HG03439 (cell line): ENCODE results near the gene DPP10.

Experiments
- ATAC-seq: cut with Tn5 transposase; IDR thresholded peaks from one replicate; pipeline ENCODE4 v1.9.1; 2021; ENCODE audit warnings: mild to moderate bottlenecking, moderate library complexity; ENCODE audit not compliant: unreplicated experiment

The DPP10 gene

DNA sequence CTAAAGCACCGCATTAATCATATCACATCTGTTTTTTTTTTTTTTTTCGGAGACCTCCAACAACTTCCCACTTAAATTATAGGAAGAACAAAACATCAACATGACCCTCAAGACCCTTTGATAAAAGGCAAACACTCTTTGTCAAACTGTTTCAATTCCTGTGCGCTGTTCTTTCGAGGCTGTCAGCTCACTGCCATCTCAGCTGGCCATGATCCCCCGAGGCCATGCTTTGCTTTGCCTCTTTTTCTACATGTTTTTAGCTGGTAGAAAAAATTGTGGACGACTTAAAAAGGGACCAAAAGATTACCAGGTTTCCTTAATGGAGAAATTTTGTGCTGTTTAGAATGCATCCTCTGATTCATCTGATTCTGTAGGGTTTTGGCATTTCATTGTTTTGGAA lies 138.2 kb downstream of the DPP10 start:
- no peak for ATAC-seq

GRCh38 chr2:114598329-114598728 lies 155.9 kb downstream of the DPP10 start:
- ATAC-seq, result no peak

- no peak for ATAC-seq
These were observed 166.8 kb downstream of the DPP10 start for GRCh38 chr2:114609203-114609602.

DNA sequence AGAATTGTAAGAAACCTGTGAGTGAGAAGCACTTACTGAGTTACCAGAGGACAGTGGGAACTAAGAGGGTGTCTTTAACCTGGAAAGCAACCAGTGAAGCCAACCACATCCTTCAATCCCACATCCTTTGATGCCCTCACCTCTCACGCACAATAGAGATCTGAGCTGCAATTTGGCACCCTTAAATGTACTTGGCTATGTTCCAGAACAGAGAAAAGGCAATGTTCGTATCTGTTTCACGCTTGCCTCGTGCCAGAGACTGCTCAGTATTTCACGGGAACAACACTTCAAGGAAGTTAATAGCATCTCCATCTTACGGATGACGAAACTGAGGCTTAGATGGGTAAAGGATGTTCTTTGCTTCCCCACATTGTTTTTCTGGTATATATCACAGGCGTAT lies 167.4 kb downstream of the DPP10 start:
- ATAC-seq, result no peak

DNA sequence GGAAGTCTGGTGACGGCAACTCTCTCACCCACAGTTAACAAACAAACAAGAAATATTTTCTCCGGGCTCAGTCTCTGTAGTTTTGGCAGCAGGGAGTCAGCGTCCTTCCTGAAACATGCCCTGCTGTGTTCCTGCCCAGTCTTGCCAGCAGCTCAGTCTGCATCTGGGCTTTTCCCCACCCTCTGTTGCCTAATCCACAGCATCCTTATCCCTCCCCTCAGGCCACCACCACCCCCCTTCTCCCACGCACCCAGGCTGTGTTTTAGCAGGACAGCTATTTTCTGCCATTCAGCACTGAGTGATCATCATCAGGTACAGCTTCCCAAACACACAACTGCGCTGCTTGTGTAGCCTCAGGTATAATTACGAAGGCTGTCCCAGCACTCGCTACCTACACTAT lies 168.2 kb downstream of the DPP10 start:
- no peak for ATAC-seq

GRCh38 chr2:114614592-114614991 lies 172.2 kb downstream of the DPP10 start:
- no peak for ATAC-seq

DNA sequence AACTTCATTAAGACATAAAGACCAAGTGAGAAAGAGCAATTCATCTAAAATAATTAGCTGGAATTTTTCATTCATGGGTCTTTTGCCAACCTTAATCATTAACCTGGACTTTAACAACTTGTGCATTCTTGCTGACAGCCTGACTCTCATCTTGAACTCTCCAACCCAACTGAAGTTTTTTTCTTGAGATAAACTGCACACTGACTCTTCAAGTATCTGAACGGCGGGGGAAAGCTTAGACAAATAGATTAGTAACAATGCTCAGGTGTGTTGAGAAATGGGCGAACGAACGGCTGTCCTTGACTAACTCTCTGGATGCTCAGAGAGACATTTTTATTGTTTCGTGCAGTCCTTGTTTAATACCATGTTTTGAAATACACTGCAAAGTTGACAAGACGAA lies 186.0 kb downstream of the DPP10 start:
- ATAC-seq, result no peak

DNA sequence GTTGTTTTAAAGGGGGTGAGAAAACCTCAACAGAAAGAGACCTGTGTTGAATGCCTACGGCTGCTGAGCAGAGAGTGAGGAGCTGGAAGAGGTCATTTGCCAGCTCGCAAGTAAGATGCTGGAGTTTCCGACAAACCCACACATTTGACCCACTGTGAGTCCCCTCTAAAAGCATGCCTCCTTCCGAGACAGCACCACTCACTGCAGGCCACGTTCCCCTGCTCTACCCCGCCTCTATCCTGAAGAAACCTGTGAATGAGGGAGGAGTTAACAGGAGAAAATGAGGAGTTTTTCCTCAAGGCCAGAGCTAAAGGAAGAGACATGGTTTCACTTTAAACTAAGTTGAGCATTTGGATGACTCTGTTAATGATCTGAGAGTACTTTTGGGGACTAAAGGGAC lies 188.7 kb downstream of the DPP10 start:
- no peak for ATAC-seq

DNA sequence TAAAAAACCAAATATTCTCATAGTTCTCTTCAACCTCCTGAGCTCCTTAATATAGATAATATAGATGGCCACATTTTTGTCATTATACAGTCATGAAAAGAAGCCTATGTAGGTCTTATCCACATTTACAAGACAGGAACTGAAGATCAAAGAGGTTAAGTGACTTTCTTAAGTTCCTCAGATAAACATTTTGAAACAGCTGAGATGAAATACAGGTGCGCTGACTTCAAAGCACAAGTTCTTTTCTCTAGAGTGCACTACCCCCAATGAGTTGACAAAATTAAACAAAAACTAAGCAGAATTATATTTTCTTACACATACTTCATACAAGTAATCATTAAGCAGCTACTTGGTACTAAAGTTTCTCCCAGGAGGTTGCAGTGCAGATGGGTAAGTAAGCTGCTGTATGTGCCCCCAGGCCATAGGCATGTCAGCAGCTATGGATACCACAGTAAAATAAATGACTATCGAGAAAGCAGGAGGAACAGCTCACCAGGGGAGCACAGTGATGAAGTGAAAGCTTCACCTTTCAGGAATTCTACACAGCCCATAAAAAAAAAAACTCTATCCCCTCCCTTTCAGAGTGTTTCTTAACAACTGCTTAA lies 199.8 kb downstream of the DPP10 start:
- ATAC-seq, result no peak

- no peak for ATAC-seq
These were observed 200.6 kb downstream of the DPP10 start for GRCh38 chr2:114642988-114643553.

- ATAC-seq, result no peak
These were observed 209.5 kb downstream of the DPP10 start for GRCh38 chr2:114651933-114652332.

GRCh38 chr2:114659880-114660279 lies 217.4 kb downstream of the DPP10 start:
- ATAC-seq, result no peak

DNA sequence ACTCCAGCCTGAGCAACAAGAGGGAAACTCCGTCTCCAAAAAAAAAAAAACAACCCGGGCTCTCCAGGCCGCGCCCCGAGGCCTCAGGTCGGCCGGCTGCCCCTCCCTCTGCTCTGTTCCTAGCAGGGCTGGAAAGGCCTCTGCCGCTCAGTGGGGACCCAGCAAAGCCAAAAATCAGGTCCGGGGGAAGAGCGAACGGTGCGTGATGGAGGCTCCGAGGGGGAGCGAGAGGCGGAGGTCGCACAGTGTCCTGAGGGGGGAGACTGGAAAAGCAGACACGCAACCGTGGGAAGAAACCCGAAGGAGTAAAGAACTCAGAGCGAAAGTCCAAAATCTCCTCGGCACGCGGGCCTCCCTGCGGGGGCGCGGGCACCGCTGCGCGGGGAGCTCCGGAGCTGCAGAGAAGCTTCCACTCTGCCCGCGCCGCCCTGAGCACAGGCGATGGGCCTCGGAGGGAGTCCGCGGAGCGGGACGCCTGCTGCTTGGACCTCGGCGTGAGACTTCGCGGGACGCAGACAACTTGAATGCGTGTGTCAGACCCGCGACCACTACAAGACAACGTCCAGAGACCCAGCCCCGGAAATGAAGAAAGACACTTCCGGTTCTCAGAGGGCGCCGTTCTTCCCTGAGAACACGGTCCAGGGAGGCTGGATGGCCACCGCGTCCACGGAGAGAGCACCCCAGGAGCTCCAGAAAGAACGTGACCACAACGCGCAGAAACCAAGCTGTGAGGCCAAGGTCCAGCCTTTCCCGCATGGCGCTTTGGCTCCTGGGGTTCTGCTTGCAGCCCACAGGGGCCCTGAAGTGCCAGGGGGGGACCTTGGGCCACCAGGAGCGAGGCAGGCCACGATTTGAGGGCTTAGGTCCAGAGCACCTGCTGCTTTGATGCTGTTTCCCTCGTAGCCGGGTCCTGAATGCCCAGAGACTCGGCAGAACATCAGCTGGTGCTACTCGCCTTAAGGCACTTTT lies 219.8 kb downstream of the DPP10 start:
- no peak for ATAC-seq

DNA sequence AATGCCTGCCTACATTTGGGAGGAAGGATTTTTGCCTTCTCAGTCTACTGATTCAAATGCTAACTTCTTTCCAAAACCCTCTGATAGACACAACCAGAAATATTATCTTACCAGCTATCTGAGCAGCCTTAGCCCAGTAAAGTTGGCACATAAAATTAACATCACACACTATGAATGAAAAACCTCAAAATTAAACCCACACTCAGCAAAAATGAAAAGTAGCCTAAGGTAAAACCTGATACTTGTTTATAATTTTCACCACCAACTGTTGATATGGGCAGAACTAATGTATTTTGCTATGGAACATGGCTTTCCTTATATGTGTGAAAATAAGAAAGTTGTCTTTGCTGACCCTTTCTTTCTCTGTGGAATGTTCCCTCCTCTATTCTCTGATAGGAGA lies 226.0 kb downstream of the DPP10 start:
- ATAC-seq, result no peak

GRCh38 chr2:114683251-114683650 lies 240.8 kb downstream of the DPP10 start:
- no peak for ATAC-seq

DNA sequence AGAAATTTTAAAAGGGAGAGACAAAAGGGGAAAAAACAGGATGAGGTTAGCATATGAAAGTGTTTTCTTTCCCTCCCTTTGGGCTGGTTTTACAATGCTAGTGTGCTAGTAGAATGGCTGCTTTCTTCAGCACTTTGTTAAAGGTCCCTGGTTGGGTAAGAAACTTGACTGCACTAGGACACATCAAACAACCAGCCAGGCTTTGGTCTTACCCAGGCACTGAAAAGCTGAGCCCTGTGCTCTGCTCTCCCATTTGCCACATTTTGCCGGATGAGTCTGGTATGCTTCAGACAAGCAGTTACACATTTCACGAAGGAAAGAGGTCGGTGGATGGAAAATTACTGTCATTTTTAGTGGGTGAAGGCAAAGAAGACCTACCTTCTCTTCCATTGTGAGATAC lies 242.0 kb downstream of the DPP10 start:
- ATAC-seq, result no peak

GRCh38 chr2:114685102-114685501 lies 242.7 kb downstream of the DPP10 start:
- ATAC-seq, result no peak

- no peak for ATAC-seq
These were observed 245.8 kb downstream of the DPP10 start for GRCh38 chr2:114688241-114688640.

- ATAC-seq, result no peak
These were observed 256.1 kb downstream of the DPP10 start for GRCh38 chr2:114698520-114698919.

- ATAC-seq, result no peak
These were observed 257.0 kb downstream of the DPP10 start for GRCh38 chr2:114699423-114699944.

DNA sequence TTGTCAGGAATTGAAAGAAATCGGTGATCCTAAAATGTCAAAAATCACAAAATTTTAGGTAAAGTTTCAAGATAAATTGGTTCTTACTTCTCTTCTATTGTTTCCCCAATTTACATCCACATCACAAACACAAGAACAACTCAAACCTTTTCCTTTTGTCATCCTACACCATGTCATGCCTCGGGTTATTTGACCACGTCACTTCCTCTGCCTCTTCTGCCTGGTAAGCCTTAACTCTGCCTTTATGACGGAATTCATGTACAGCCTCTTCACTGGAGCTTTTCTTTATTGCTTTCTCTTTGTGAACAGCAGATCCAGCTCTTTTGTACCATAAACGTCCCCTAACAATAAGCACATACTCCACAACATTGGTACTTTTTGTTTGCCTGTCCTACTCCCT lies 258.0 kb downstream of the DPP10 start:
- no peak for ATAC-seq
